COLO668 (cell line): ENCODE results near the gene OR4Q3.
"Not testable (repeated sequence)": the region's sequence is repeated elsewhere in the genome, so short reads cannot be mapped to it uniquely, and the experiment has no call there.

Experiments
- DNase-seq: peaks from one replicate; lab custom pipeline; 2025; ENCODE audit not compliant: unreplicated experiment; lab: John Stamatoyannopoulos, UW

The OR4Q3 gene

DNA sequence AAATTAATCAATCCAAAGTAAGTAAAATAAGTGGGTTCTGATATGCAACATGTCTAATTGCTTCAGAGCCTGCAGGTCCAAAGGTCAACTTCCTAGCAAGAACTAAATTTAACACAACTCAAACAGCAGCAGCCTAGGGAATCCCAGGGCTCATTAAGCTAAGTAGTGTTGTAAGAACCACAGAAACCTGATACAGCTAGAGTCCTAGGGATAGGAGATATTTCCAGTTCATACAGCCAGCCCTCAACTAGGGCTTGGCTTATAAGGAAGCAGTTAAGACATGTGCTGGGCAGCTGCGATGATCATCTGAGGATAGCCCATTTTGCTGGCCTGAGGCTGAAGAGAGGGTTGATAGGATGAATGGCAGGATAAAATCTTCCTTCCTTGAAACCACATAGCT lies at the start of gene OR4Q3:
OR4Q3 (plus strand) TSS at position 316 of the 400 bp plus-strand sequence.
- DNase-seq = no peak

DNA sequence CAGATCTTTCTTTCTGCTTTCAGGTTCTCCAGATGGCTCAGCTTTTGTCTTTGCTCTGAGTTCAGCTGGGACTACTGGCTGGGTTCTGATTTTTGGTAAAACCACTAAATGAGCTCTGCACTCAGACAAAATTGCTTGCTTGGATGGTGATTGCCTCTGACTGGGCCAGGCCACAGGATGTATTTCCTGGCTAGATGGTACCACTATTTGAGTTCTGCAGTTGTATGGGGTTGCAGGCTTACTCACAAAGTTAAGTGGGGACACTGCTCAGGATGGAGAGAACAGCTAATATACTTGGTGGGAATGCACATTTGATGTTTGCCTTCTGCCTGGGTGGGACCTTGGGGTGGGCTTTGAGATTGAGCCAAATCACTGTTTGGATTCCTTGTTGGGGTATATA lies 14.0 kb upstream of the OR4Q3 start:
- no peak for DNase-seq

DNA sequence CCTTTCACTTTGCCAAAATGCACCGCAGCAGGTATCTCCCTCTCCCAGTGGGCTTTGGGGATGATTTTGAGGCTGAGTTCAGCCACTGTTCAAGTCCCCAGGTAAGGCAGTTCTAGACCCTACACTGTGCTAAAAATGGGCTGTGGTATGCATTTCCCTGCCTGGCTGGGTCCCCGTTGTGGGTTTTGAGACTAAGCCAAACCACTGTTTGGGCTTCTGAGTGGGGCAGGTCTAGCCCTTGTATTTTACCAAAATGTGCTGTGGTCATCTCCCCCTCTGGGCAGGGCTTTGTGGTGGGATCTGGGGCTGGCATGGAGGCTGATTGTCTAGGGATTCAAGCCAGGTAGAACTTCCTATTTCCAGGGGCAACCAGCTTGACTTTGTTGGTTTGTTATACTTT lies 13.6 kb upstream of the OR4Q3 start:
- DNase-seq = no peak

DNA sequence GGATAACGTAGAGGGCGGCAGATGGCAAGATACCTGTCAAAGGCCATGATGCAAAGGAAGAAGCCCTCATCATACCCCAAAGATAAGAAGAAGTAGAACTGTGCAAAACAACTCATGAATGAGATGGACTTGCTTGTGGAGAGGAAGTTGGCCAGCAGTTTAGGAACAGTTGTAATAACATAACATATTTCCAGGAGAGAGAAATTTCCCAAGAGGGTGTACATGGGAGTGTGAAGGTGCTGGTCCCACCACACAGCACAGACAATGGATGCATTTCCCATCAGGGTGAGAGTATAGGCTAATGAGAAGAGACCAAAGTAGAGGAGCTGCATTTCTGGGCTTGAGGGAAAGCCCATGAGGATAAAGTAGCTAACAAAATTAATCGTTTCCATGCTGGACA lies 9.5 kb upstream of the OR4Q3 start:
- not testable (repeated sequence) for DNase-seq

DNA sequence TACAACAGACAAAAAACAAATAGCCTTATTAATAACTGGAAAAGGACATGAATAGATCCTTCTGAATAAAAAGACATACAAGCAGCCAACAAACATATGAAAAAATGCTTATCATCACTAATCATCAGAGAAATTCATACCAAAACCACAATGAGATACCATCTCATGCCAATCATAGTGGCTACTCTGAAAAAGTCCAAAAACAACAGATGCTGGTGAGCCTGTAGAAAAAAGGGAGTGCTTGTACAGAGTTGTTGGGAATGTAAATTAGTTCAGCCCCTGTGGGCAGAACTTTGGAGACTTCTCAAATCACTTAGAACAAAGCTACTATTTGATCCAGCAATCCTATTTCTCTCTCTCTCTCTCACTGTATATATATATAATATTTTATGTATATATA lies 8.9 kb downstream of the OR4Q3 start:
- not testable (repeated sequence) for DNase-seq

DNA sequence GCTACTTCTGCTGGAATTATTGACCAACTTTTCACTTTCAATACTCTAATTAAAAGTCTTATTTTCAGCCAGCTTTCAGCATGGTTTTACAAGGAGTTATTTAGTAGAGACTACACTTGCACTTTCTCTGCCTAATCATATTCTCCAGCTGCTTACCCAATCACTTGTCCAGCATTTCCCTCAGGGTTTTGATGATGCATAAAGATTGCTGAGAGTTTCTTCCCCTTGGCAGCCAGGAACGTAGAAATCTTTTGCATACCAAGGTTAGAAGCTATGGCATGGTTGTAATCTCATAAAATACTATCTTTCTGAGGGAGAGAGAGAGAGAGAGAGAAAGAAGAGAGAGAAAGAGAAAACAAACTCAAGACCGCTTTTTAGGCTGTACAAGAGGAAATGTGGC lies 10.8 kb downstream of the OR4Q3 start:
- no peak for DNase-seq

DNA sequence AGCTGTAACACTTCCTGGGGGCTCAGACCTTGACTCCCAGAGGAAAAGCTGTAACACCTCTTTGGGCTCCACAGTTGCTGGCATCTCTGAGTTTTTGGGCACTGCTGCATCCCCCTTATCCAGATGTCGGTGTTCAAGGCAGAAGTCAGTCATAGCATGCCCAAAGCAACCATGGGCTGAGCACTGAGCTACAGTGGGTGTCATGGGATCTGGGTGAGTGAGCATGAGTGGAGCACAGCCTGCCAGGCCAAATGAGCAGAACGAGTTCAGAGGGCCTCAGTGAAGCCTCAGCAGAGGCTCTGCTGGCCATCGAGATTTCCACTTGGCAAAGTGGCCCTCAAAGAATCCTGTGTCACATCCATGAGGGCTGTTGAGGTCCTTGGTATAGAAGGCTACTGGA lies 28.1 kb downstream of the OR4Q3 start:
- DNase-seq = not testable (repeated sequence)

DNA sequence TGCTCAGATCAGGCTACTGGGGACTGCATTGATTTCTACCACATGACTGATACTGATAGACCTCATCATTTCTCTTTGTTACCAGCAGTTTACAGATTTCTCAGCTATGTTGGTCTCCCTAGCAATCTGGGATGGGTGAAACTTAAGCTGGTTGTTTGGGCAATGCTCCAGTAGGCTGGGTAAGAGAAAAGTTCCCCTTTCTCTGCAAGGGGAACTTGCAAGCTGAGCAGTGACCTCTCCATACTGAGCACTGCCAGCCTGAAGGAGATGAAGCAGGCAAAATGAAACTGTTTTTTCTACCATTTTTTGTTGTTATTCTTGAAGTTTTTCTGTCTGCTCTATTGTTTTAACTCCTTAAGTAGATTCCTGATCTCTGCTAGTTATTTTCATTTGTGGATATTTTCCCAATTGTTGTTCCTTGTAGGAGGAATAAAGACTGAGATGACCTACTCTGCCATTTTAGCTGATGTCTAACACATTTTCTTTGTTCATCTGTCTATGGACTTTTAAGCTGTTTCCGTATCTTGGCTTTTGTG lies 28.6 kb downstream of the OR4Q3 start:
- no peak for DNase-seq

DNA sequence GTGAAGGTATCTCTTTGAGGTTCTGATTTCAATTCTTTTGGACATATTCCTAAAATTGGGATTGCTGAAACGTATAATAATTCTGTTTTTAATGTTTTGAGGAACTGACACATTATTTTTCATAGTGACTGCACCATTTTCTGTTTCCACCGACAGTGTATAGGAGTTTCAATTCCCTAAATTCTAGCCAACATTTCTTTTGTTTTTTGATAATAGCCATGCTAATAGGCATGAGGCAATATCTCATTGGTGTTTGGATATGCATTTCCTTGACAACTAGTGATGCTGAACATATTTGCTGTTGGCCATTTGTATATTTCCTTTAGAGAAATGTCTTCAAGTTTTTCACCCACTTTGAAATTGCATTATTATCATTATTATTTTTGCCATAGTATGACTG lies 29.1 kb downstream of the OR4Q3 start:
- not testable (repeated sequence) for DNase-seq

DNA sequence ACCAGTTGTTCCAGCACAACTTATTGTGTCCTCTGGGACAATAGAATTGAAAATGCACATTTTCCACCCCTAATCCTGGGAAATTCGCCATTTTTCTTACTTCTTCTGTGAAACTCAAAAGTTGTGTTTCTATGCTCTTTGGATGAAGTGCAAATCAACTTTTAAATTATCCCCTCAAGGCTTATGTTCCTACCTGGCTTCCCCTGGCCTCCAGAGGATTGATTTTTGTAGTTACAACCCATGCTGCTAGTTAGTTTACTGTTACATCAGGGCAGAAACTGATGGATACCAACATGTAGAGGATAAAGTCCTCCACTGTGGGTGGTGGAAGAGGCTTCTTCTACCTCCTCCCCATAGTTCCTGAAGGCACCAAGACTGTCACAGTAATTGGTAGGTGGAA lies 29.8 kb downstream of the OR4Q3 start, which contains the start of gene OR4M1:
OR4M1 (plus strand) TSS at position 301 of the 400 bp plus-strand sequence. CDS start 6,819 bp downstream, outside the sequence.
- DNase-seq = not testable (repeated sequence)

DNA sequence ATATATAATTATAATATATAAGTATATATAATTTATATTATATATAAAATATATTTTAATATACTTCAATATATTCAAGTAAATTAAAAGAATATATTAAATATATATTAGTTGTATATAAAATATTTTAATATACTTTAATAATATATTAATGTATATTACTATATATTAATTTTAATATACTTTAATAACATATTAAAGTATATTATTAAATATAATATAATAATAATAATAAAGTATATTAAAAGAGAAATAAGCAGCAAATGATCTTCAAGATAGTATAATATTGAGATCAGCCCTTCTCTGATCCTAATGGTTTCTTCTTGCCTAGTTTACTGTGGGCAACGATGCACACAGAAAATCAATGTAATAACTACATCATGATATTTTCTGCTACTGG lies 32.2 kb downstream of the OR4Q3 start:
- no peak for DNase-seq

DNA sequence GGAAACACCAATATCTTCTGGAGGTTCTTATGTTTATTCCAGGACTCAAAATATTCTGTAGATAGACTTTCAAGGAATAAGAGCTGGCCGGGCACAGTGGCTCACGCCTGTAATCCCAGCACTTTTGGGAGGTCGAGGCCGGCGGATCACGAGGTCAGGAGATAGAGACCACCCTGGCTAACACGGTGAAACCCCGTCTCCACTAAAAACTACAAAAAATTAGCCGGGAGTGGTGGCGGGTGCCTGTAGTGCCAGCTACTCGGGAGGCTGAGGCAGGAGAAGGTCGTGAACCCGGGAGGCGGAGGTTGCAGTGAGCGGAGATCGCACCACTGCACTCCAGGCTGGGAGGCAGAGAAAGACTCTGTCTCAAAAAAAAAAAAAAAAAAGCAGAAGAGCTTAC lies 42.5 kb downstream of the OR4Q3 start:
- not testable (repeated sequence) for DNase-seq

DNA sequence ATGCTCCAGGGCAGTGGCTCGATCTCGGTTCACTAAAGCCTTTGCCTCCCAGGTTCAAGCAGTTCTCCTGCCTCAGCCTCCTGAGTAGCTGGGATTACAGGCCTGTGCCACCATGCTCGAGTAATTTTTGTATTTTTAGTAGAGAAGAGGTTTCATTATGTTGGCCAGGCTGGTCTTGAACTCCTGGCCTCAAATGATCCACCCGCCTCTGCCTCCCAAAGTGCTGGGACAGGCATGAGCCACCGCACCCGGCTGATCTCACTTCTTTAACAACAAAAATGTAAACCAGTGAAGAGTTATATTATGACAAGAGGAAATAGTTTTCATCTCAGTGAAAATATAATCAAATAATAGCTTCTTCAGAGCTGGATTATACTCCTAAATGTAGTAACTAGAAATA lies 43.9 kb downstream of the OR4Q3 start:
- not testable (repeated sequence) for DNase-seq

DNA sequence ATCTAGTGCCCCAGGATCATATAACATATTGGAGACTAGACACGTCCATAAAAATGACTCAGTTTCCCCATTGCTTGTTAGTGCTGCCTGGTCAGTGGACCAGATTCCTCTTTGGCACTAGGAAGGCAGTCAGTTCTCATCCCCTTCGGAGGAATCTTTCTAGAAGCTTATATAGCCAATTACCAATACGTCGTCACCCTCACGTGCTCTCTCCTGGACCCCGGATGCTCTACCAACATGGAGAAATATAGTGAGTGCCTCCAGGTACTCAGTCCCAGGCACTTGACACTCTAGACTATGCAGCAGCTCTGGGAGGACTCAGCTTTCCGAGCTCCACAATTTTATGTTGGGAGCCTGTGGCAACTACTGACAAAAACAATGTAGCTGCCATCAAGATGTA lies 44.8 kb downstream of the OR4Q3 start:
- not testable (repeated sequence) for DNase-seq

DNA sequence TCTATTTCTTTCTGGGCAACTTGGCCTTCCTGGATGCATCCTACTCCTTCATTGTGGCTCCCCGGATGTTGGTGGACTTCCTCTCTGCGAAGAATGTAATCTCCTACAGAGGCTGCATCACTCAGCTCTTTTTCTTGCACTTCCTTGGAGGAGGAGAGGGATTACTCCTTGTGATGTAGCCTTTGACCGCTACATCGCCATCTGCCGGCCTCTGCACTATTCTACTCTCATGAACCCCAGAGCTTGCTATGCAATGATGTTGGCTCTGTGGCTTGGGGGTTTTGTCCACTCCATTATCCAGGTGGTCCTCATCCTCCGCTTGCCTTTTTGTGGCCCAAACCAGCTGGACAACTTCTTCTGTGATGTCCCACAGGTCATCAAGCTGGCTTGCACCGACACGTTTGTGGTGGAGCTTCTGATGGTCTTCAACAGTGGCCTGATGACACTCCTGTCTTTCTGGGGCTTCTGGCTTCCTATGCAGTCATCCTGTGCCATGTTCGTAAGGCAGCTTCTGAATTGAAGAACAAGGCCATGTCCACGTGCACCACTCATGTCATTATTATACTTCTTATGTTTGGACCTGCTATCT lies 53.2 kb downstream of the OR4Q3 start:
- DNase-seq = not testable (repeated sequence)
